NCI-H460 (cell line): ENCODE results near the gene ERVMER34-1. TPM values are rescaled to one million over a fixed set of nuclear protein-coding genes. Genes with fewer than 3 reads are reported as not detected.

ENCODE experiments used
- small RNA-seq, 2 experiments: library from RNA; depleted of rRNA; stranded (forward); fragments of <200 nt; gene quantifications; one replicate each; pipeline ENCODE3, GENCODE V24; 2014
- total RNA-seq: library from RNA; depleted of rRNA; stranded (reverse); fragments of >200 nt; shearing (Covaris generic); gene quantifications from 2 replicates; pipeline ENCODE4 v1.2.3, GENCODE V29; 2014; rRNA removed

Gene ERVMER34-1
- total RNA-seq, 1 experiment from 2014 or later: 3.5 TPM

Small RNA genes within 50 kb of the gene (small RNA-seq; reads per million reads assigned to genes)
- 3.8 to 6.1 reads per million in 2 experiments for gene MIR4449
- 0 reads per million in 2 experiments for gene RF00019
- gene RF00568: 0 to 0.06 reads per million in 2 experiments
- 14.9 to 51.6 reads per million in 2 experiments for gene SNORA26

Other genes with a start within 250 kb of the ERVMER34-1 start
- 10.0 and 10.9 TPM in 2 replicates for gene USP46, start 92.1 kb downstream of the ERVMER34-1 start, total RNA-seq
- 0.20 and 0.35 TPM in 2 replicates for gene RASL11B, start 110.9 kb upstream of the ERVMER34-1 start, total RNA-seq